ENCODE data around the gene BRPF1. TPM values are rescaled to one million over a fixed set of nuclear protein-coding genes. Genes with fewer than 3 reads are reported as not detected.

BRPF1 gene
- total RNA-seq, 1 experiment from 2014 or later, result 23.6 TPM

DNA sequence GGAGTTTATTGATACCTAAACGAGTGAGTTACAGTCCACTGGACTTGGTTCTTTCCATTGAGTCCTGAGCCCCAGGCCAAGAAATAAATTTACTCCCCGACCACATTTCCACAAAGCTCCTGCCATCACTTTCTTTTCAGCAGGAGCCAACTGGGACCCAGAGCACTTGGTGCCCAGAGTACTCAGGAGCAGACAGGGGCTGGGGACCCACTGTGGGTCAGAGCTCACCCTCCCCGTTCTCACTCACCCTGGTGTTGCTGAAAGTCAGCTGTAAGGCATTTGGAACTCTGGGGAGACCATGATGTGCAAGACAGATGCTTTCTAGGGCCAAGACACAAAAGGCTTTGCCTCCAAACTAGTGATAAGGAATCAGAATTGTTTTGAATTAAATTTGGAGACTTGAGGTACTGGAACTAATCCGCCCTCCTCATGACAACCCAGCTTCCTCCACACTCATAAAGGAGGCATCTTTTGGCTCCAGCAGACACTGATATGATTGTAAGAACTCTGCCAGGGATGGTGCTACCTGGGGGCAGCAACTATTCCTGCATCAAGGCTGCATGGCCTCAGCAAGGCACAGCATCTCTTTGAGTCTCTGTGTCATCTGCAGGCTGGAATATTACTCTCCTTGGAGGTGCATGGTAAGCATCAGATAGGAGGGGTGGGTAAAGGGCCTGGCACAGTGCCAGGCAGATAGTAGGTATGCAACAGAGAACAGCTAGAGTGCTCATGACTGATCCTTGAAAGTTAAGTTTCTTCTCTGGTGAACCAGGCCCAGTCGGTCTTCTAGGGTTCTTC is 45.6 kb downstream of the BRPF1 start:
- ChIA-PET POLR2A (interaction anchor here (1.1 kb wide), 1 partner anchor 16 kb away, joined by 5 read pairs; the partner anchor contains the start of genes ARPC4 and TADA3), CTCF (no interaction called here)
- TF ChIP-seq POLR2AphosphoS5 (IDR thresholded peaks at IDR 0.05; ENCODE audit: low read depth, low read length), result no peak
- no peak for TF ChIP-seq CEBPB (IDR thresholded peaks at IDR 0.05; ENCODE audit: low read depth)
- TF ChIP-seq JUND (IDR thresholded peaks at IDR 0.05), result no peak
- TF ChIP-seq EZH2phosphoT487 (IDR thresholded peaks at IDR 0.05; ENCODE audit: borderline replicate concordance), result no peak
- no peak for TF ChIP-seq YY1 (IDR thresholded peaks at IDR 0.05; ENCODE audit: extremely low read depth, insufficient replicate concordance, low read depth, low read length)

DNA sequence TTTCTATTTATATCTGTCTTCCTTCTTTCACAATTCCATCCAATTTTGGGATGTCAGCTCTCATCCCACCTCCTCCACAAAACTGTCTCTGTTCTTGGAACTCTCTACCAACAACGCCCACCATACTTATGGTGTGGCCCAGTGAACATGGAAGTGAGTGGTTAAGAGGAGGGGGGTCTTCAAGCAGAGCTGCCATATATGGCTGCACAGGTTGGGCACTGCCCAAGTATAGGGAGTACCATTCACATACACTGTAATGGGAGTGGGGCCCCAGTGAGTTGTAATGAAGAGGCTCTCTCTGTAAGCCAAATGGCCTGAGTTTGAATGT is 46.1 kb downstream of the BRPF1 start:
- H3K36me3 ChIP-seq (ENCODE audit: control insufficient read depth in 1 of 2, insufficient read depth in 2 of 2, low read length in 2 of 2), result peaks cover 0 to 4% of the 10 kb centered on the region in 2 experiments; a peak in 3 of 4 replicates
- ChIA-PET CTCF (no interaction called here), RAD21 (ENCODE audit: low non-redundant PET in 1 of 2, low total read pairs in 2 of 2, uncharacterized antibody in 2 of 2, unreplicated experiment in 2 of 2) (no interaction called here), POLR2A (no interaction called here)
- H2AFZ ChIP-seq (ENCODE audit: low read depth, low read length, poor library complexity, severe bottlenecking), result no peak overlapping the region
- no peak overlapping the region for H3K4me3 ChIP-seq (replicated peaks in 1 of 2; ENCODE audit: low read depth in 1 of 2, low read length in 2 of 2)
- H3K9me2 ChIP-seq (ENCODE audit: insufficient read depth), result no peaks in the 10 kb centered on the region
- BruUV-seq (replicated peaks), result no TSS peak
- no peak overlapping the region for H3K4me2 ChIP-seq (ENCODE audit: low read length)
- H3K79me2 ChIP-seq (ENCODE audit: insufficient read depth, low read length), result no peaks in the 10 kb centered on the region
- H3K27me3 ChIP-seq (ENCODE audit: insufficient read depth, low read length), result no peaks in the 10 kb centered on the region
- H3K27ac ChIP-seq (ENCODE audit: low read depth, low read length), result no peak overlapping the region
- H3K9ac ChIP-seq (ENCODE audit: low read length), result no peak overlapping the region
- intact Hi-C loops (cut with micrococcal nuclease), result no loop called here
- peaks cover 0 to 11% of the 10 kb centered on the region in 2 experiments; a peak in 1 of 4 replicates for H3K4me1 ChIP-seq (ENCODE audit: control insufficient read depth in 1 of 2, insufficient read depth in 2 of 2, low read length in 2 of 2)
- no peak for ATAC-seq
- H4K20me1 ChIP-seq (ENCODE audit: insufficient read depth), result no peaks in the 10 kb centered on the region
- H3K9me3 ChIP-seq (ENCODE audit: control insufficient read depth in 1 of 2, insufficient read depth in 1 of 2, low read depth in 1 of 2, low read length in 2 of 2), result no peaks in the 10 kb centered on the region
- no peak for DNase-seq (ENCODE audit: low read depth, low spot score)
- TF ChIP-seq RAD21 (IDR thresholded peaks at IDR 0.05; ENCODE audit: low read depth) (no peak), EGR1 (IDR thresholded peaks at IDR 0.05; ENCODE audit: low read depth) (no peak), ELF1 (IDR thresholded peaks at IDR 0.05; ENCODE audit: borderline replicate concordance, low read depth) (no peak), FOSL1 (IDR thresholded peaks at IDR 0.05; ENCODE audit: low read depth) (no peak), POLR2A (IDR thresholded peaks at IDR 0.05; ENCODE audit: borderline replicate concordance, extremely low read depth, insufficient read depth, insufficient read length) (no peak), SP1 (IDR thresholded peaks at IDR 0.05; ENCODE audit: low read depth) (no peak), POLR2AphosphoS5 (IDR thresholded peaks at IDR 0.05; ENCODE audit: low read depth, low read length) (no peak), TCF7L2 (IDR thresholded peaks at IDR 0.05; ENCODE audit: borderline replicate concordance, extremely low read depth, insufficient read depth, insufficient read length) (no peak), ZFX (IDR thresholded peaks at IDR 0.05) (no peak), SIN3A (IDR thresholded peaks at IDR 0.05; ENCODE audit: low read depth) (no peak), SRF (IDR thresholded peaks at IDR 0.05; ENCODE audit: low read depth) (no peak), JUND (IDR thresholded peaks at IDR 0.05) (no peak)
- TF ChIP-seq, protein P1, sequence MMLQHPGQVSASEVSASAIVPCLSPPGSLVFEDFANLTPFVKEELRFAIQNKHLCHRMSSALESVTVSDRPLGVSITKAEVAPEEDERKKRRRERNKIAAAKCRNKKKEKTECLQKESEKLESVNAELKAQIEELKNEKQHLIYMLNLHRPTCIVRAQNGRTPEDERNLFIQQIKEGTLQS (IDR thresholded peaks at IDR 0.05), result no peak
- TF ChIP-seq, protein P2, sequence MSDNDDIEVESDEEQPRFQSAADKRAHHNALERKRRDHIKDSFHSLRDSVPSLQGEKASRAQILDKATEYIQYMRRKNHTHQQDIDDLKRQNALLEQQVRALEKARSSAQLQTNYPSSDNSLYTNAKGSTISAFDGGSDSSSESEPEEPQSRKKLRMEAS (IDR thresholded peaks at IDR 0.05), result no peak
- TF ChIP-seq, protein P3, sequence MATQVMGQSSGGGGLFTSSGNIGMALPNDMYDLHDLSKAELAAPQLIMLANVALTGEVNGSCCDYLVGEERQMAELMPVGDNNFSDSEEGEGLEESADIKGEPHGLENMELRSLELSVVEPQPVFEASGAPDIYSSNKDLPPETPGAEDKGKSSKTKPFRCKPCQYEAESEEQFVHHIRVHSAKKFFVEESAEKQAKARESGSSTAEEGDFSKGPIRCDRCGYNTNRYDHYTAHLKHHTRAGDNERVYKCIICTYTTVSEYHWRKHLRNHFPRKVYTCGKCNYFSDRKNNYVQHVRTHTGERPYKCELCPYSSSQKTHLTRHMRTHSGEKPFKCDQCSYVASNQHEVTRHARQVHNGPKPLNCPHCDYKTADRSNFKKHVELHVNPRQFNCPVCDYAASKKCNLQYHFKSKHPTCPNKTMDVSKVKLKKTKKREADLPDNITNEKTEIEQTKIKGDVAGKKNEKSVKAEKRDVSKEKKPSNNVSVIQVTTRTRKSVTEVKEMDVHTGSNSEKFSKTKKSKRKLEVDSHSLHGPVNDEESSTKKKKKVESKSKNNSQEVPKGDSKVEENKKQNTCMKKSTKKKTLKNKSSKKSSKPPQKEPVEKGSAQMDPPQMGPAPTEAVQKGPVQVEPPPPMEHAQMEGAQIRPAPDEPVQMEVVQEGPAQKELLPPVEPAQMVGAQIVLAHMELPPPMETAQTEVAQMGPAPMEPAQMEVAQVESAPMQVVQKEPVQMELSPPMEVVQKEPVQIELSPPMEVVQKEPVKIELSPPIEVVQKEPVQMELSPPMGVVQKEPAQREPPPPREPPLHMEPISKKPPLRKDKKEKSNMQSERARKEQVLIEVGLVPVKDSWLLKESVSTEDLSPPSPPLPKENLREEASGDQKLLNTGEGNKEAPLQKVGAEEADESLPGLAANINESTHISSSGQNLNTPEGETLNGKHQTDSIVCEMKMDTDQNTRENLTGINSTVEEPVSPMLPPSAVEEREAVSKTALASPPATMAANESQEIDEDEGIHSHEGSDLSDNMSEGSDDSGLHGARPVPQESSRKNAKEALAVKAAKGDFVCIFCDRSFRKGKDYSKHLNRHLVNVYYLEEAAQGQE (IDR thresholded peaks at IDR 0.05; ENCODE audit: low read depth), result no peak

More for the DNA sequence above, 45.6 kb downstream of the BRPF1 start:
- H3K36me3 ChIP-seq (ENCODE audit: control insufficient read depth in 1 of 2, insufficient read depth in 2 of 2, low read length in 2 of 2), result peaks cover 0 to 4% of the 10 kb centered on the region in 2 experiments; a peak in 3 of 4 replicates
- DNase-seq (ENCODE audit: low read depth, low spot score) (no peak), ATAC-seq (no peak)
- no peak overlapping the region for H3K4me2 ChIP-seq (ENCODE audit: low read length)
- BruUV-seq (replicated peaks), result no TSS peak
- H3K9me3 ChIP-seq (ENCODE audit: control insufficient read depth in 1 of 2, insufficient read depth in 1 of 2, low read depth in 1 of 2, low read length in 2 of 2), result no peaks in the 10 kb centered on the region
- RAD21 ChIA-PET (ENCODE audit: low non-redundant PET in 1 of 2, low total read pairs in 2 of 2, uncharacterized antibody in 2 of 2, unreplicated experiment in 2 of 2), result no interaction called here
- no peaks in the 10 kb centered on the region for H3K9me2 ChIP-seq (ENCODE audit: insufficient read depth)
- H3K27ac ChIP-seq (ENCODE audit: low read depth, low read length), result no peak overlapping the region
- H3K79me2 ChIP-seq (ENCODE audit: insufficient read depth, low read length), result no peaks in the 10 kb centered on the region
- H3K27me3 ChIP-seq (ENCODE audit: insufficient read depth, low read length), result no peaks in the 10 kb centered on the region
- no peak overlapping the region for H3K4me3 ChIP-seq (replicated peaks in 1 of 2; ENCODE audit: low read depth in 1 of 2, low read length in 2 of 2)
- H3K4me1 ChIP-seq (ENCODE audit: control insufficient read depth in 1 of 2, insufficient read depth in 2 of 2, low read length in 2 of 2), result peaks cover 0 to 11% of the 10 kb centered on the region in 2 experiments; a peak in 1 of 4 replicates
- no peak overlapping the region for H2AFZ ChIP-seq (ENCODE audit: low read depth, low read length, poor library complexity, severe bottlenecking)
- intact Hi-C loops (cut with micrococcal nuclease), result no loop called here
- no peaks in the 10 kb centered on the region for H4K20me1 ChIP-seq (ENCODE audit: insufficient read depth)
- no peak overlapping the region for H3K9ac ChIP-seq (ENCODE audit: low read length)
